Suprapubic skin (tissue), 3 donors: ENCODE measurements around the gene COL4A5.

ENCODE experiments used
- CTCF ChIP-seq, 2 donors: fragments of 200-600 bp in 1 of 2; fragments of 450-650 bp in 1 of 2; sonication (generic) in 1 of 2; IDR thresholded peaks; one replicate each; pipeline ENCODE4 v1.5.1; 2016 to 2019; ENCODE audit warnings: antibody characterized with exemption in 2 of 2, mild to moderate bottlenecking in 1 of 2, moderate library complexity in 1 of 2
- POLR2A ChIP-seq, 2 donors: fragments of 450-650 bp; IDR thresholded peaks; one replicate each; pipeline ENCODE4 v1.6.1; 2017; ENCODE audit warnings: antibody characterized with exemption in 2 of 2, mild to moderate bottlenecking in 2 of 2, moderate library complexity in 2 of 2

- TF ChIP-seq CTCF (IDR thresholded peaks at IDR 0.05) (no peak), POLR2A (IDR thresholded peaks at IDR 0.05) (no peak)
Observed at GRCh38 chrX:108511721-108512120, 72.1 kb downstream of the COL4A5 start.
